H1 (cell line): Measurements from ENCODE around the gene TLL2.

Source experiments
- CTCF ChIP-seq, 3 experiments: IDR thresholded peaks; 1 replicate in 2 of 3; 2 replicates in 1 of 3; pipeline versions ENCODE4 v1.5.1 to v1.6.1; 2011; ENCODE audit warnings: low read length in 3 of 3, mild to moderate bottlenecking in 3 of 3, inconsistent platforms in 2 of 3, low read depth in 1 of 3, moderate library complexity in 1 of 3; ENCODE audit not compliant: insufficient read depth in 1 of 3; ENCODE audit errors: control extremely low read depth in 1 of 3
- EP300 ChIP-seq, 2 experiments: IDR thresholded peaks; 1 replicate in 1 of 2; 2 replicates in 1 of 2; pipeline ENCODE4 v1.6.1; 2011 to 2012; ENCODE audit warnings: low read depth in 2 of 2, low read length in 2 of 2, mild to moderate bottlenecking in 2 of 2, borderline replicate concordance in 1 of 2, inconsistent platforms in 1 of 2, moderate library complexity in 1 of 2
- EZH2 ChIP-seq: fragments of 200-600 bp; sonication (generic); IDR thresholded peaks from 2 replicates; pipeline ENCODE4 v1.7.1; 2012; ENCODE audit warnings: low read depth, mild to moderate bottlenecking, moderate library complexity, low read length, inconsistent platforms; ENCODE audit not compliant: severe bottlenecking
- JUN ChIP-seq: IDR thresholded peaks from 2 replicates; pipeline ENCODE4 v1.6.1; 2011; ENCODE audit warnings: low read depth, mild to moderate bottlenecking, improper control_type of control experiment, low read length
- MAFK ChIP-seq: IDR thresholded peaks from 2 replicates; pipeline ENCODE4 v1.6.1; 2012; ENCODE audit warnings: low read depth, mild to moderate bottlenecking, improper control_type of control experiment, low read length
- NANOG ChIP-seq: IDR thresholded peaks from 2 replicates; pipeline ENCODE4 v1.6.1; 2011; ENCODE audit warnings: low read length, low read depth, mild to moderate bottlenecking, inconsistent platforms; ENCODE audit not compliant: insufficient read depth, poor library complexity, severe bottlenecking
- POLR2A ChIP-seq, 2 experiments: IDR thresholded peaks; 1 replicate in 1 of 2; 2 replicates in 1 of 2; pipeline ENCODE4 v1.6.1; 2011; ENCODE audit warnings: low read depth in 2 of 2, low read length in 2 of 2, mild to moderate bottlenecking in 2 of 2; ENCODE audit errors: control extremely low read depth in 1 of 2
- TAF7 ChIP-seq: optimal IDR thresholded peaks from 2 replicates; pipeline ENCODE3; 2011; ENCODE audit warnings: low read depth, mild to moderate bottlenecking, inconsistent platforms, low read length, moderate library complexity, borderline replicate concordance
- YY1 ChIP-seq: IDR thresholded peaks from 2 replicates; pipeline ENCODE4 v1.6.1; 2011; ENCODE audit warnings: low read depth, mild to moderate bottlenecking, low read length

- no peak for TF ChIP-seq CTCF (IDR thresholded peaks at IDR 0.05; ENCODE audit: control extremely low read depth in 1 of 3, insufficient read depth in 1 of 3, low read depth in 1 of 3, low read length in 3 of 3)
- no peak for TF ChIP-seq JUN
- no peak for TF ChIP-seq MAFK
- TF ChIP-seq YY1, result no peak
- TF ChIP-seq EP300 (IDR thresholded peaks at IDR 0.05; ENCODE audit: borderline replicate concordance in 1 of 2, low read depth in 2 of 2, low read length in 2 of 2), result no peak
- TF ChIP-seq TAF7, result no peak
- no peak for TF ChIP-seq NANOG
- TF ChIP-seq EZH2, result no peak
- TF ChIP-seq POLR2A (IDR thresholded peaks at IDR 0.05; ENCODE audit: control extremely low read depth in 1 of 2, low read depth in 2 of 2, low read length in 2 of 2), result no peak
Measured at GRCh38 chr10:96400465-96400864, 113.3 kb downstream of the TLL2 start.
